Measurements from ENCODE around the gene ABCA10. TPM values are rescaled to one million over a fixed set of nuclear protein-coding genes. Genes with fewer than 3 reads are reported as not detected.
A peak's percentile ranks its signal among the peaks of the same experiment; 100 is the strongest.

ABCA10 gene
- total RNA-seq, 4 donors from 2014 or later, result 2.6 to 39.3 (median 5.2) TPM

DNA sequence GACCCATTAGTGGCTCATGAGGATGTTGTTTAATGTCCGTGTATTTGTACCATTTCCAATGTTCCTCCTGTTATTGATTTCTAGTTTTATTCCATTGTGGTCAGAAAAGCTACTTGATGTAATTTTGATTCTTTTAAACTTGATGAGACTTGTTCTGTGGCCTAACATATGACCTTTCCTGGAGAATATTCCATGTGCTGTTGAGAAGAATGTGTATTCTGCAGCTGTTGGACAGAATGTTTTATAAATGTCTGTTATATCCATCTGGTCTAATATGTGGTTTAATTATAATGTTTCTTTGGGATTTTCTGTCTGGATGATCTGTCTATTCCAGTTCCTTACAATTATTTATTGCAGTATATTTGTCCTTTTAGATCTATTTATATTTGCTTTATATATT lies 2.9 kb upstream of the ABCA10 start:
- TF ChIP-seq, protein P1, sequence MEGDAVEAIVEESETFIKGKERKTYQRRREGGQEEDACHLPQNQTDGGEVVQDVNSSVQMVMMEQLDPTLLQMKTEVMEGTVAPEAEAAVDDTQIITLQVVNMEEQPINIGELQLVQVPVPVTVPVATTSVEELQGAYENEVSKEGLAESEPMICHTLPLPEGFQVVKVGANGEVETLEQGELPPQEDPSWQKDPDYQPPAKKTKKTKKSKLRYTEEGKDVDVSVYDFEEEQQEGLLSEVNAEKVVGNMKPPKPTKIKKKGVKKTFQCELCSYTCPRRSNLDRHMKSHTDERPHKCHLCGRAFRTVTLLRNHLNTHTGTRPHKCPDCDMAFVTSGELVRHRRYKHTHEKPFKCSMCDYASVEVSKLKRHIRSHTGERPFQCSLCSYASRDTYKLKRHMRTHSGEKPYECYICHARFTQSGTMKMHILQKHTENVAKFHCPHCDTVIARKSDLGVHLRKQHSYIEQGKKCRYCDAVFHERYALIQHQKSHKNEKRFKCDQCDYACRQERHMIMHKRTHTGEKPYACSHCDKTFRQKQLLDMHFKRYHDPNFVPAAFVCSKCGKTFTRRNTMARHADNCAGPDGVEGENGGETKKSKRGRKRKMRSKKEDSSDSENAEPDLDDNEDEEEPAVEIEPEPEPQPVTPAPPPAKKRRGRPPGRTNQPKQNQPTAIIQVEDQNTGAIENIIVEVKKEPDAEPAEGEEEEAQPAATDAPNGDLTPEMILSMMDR (IDR thresholded peaks at IDR 0.05 in 4 of 5, conservative IDR thresholded peaks at IDR 0.05 in 1 of 5), result no peak
- no peak for TF ChIP-seq POLR2A (IDR thresholded peaks at IDR 0.05)
- no peak for DNase-seq
- intact Hi-C loops (cut with DNase I; ENCODE audit: low total_unique reads), result no loop called here
- peaks cover 0 to 6% (median 0%) of the 10 kb centered on the region in 3 donors for H3K9me3 ChIP-seq
- no peaks in the 10 kb centered on the region for H3K4me1 ChIP-seq
- in situ Hi-C loops (cut with MboI; ENCODE audit: low sequenced_read_pairs in 4 of 4), result loop anchor here in 2 of 4 donors (25.0 kb wide), 1 partner anchor 694 kb away; no protein-coding TSS in a partner anchor
- no peaks in the 10 kb centered on the region for H3K36me3 ChIP-seq
- no peak overlapping the region for H3K27ac ChIP-seq
- H3K4me3 ChIP-seq, result no peak overlapping the region
- H3K27me3 ChIP-seq, result no peaks in the 10 kb centered on the region
- no peak for ATAC-seq

DNA sequence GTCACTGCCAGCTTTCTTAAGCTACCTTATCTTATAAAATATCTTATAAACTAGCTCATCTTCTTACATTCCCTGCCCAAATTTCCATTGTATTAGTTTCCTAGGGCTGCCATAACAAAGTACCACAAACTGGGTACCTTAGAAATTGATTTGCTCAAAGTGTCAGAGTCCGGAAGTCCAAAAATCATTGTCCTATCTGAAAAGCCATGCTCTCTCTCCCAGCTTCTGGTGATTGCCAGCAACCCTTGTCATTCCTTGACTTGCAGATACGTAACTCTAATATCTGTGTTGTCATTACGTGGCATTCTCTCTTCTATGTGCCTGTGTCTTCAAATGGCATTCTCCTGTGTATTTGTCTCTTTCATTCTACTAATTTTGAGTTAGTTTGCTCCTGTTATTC lies 2.3 kb upstream of the ABCA10 start:
- peaks cover 0 to 6% (median 0%) of the 10 kb centered on the region in 3 donors for H3K9me3 ChIP-seq
- H3K36me3 ChIP-seq, result peaks cover 0 to under 1% of the 10 kb centered on the region in 2 donors
- H3K27me3 ChIP-seq, result no peaks in the 10 kb centered on the region
- TF ChIP-seq, protein P1 (IDR thresholded peaks at IDR 0.05 in 4 of 5, conservative IDR thresholded peaks at IDR 0.05 in 1 of 5), result no peak
- TF ChIP-seq POLR2A (IDR thresholded peaks at IDR 0.05), result no peak
- in situ Hi-C loops (cut with MboI; ENCODE audit: low sequenced_read_pairs in 4 of 4), result loop anchor here in 2 of 4 donors (25.0 kb wide), 1 partner anchor 694 kb away; no protein-coding TSS in a partner anchor
- no peaks in the 10 kb centered on the region for H3K4me1 ChIP-seq
- H3K4me3 ChIP-seq, result no peak overlapping the region
- DNase-seq, result no peak
- H3K27ac ChIP-seq, result no peak overlapping the region
- ATAC-seq, result no peak
- intact Hi-C loops (cut with DNase I; ENCODE audit: low total_unique reads), result no loop called here

DNA sequence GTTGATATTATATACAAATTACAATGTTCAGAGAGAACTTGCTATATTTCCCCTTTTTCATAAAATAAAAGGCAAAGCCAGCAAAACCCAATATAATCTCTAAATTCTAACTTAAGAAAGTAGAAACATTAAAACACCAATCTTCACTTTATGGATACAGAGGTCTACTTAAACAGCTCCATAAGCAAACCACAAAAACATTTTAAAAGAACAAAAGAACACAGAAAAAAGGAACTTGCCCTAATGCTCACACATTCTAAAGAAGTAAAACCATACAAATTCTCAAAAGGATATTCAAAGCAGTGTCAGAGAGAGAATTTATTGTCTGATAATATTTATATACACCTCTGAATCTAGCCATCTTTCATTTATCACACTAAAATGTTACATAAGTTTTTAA lies 606 bp downstream of the ABCA10 start:
- peak overlapping the region in 2 of 4 donors; percentile 16 to 23 for H3K4me3 ChIP-seq
- no peaks in the 10 kb centered on the region for H3K4me1 ChIP-seq

DNA sequence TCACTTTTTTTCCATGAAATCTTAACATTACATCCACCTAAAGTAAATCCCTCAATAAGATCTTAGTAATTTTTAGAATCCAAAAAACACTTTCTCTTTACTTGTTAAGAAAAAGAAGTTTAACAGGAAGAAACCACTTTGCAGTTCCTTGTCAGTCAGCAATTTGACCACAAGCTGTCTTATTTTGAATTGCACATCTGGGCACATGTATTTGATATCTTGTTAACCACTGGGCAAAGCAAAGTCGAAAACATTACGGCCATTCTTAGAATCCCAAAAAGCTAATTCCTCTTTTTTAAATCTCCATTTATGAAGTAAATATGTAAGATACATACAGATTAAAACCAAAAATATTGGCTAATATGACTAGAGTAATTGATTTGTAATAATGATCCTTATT lies 1.1 kb downstream of the ABCA10 start:
- ATAC-seq (no peak), DNase-seq (no peak)
- Histone ChIP-seq H3K4me1 (no peaks in the 10 kb centered on the region), H3K27me3 (no peaks in the 10 kb centered on the region), H3K27ac (peak overlapping the region in 3 of 4 donors; percentile 7 to 30 (median 19)), H3K9me3 (no peaks in the 10 kb centered on the region), H3K4me3 (peak overlapping the region in 2 of 4 donors; percentile 16 to 23), H3K36me3 (peaks cover 0 to 28% of the 10 kb centered on the region in 2 donors)
- intact Hi-C loops (cut with DNase I; ENCODE audit: low total_unique reads) (no loop called here), in situ Hi-C loops (cut with MboI; ENCODE audit: low sequenced_read_pairs in 4 of 4) (loop anchor here in 2 of 4 donors (25.0 kb wide), 1 partner anchor 690 kb away; no protein-coding TSS in a partner anchor)
- TF ChIP-seq, protein P1 (IDR thresholded peaks at IDR 0.05 in 4 of 5, conservative IDR thresholded peaks at IDR 0.05 in 1 of 5), result no peak
- TF ChIP-seq POLR2A (IDR thresholded peaks at IDR 0.05), result no peak

More for the DNA sequence above, 606 bp downstream of the ABCA10 start:
- in situ Hi-C loops (cut with MboI; ENCODE audit: low sequenced_read_pairs in 4 of 4) (loop anchor here in 2 of 4 donors (25.0 kb wide), 1 partner anchor 691 kb away; no protein-coding TSS in a partner anchor), intact Hi-C loops (cut with DNase I; ENCODE audit: low total_unique reads) (no loop called here)
- peaks cover 0 to 23% of the 10 kb centered on the region in 2 donors for H3K36me3 ChIP-seq
- peaks cover 0 to 4% (median 0%) of the 10 kb centered on the region in 3 donors for H3K9me3 ChIP-seq
- H3K27me3 ChIP-seq, result no peaks in the 10 kb centered on the region
- DNase-seq, result no peak
- no peak for TF ChIP-seq POLR2A (IDR thresholded peaks at IDR 0.05)
- TF ChIP-seq, protein P1 (IDR thresholded peaks at IDR 0.05 in 4 of 5, conservative IDR thresholded peaks at IDR 0.05 in 1 of 5), result no peak
- H3K27ac ChIP-seq, result peak overlapping the region in 3 of 4 donors; percentile 7 to 30 (median 19)
- ATAC-seq, result no peak
